ENCODE measurements around the gene ADCY2.

GRCh38 chr5:7823594-7823993 lies 427.7 kb downstream of the ADCY2 start:
- TF ChIP-seq POLR2A (IDR thresholded peaks at IDR 0.05; ENCODE audit: low read depth, low read length): no peak
- no peak for TF ChIP-seq POLR2AphosphoS5 (IDR thresholded peaks at IDR 0.05; ENCODE audit: low read depth, low read length)

All from GM12892 (cell line).